ENCODE data around the gene GTF2E1.

DNA sequence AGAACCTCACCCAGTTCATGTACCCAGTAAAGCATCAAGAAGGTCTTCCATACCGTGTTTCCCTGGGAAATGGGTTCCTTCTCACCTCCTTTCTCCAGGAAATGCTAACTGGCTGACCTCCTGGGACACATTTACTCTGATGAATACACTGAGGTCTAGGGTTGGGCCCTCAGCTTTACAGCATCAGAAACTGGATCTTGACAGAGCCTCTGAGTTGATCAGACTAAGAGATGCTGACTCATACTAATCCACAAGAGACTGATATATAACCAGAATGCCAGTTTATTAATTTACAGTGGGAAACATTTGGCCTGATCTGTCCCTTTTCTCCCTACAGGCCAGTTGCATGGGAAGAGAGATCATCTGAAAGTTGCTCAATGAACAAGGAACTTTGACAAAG, 55.8 kb downstream of the GTF2E1 start:
- no peak for TF ChIP-seq POLR2A (IDR thresholded peaks at IDR 0.05; ENCODE audit: extremely low read depth, insufficient read length)
- TF ChIP-seq, protein P1, sequence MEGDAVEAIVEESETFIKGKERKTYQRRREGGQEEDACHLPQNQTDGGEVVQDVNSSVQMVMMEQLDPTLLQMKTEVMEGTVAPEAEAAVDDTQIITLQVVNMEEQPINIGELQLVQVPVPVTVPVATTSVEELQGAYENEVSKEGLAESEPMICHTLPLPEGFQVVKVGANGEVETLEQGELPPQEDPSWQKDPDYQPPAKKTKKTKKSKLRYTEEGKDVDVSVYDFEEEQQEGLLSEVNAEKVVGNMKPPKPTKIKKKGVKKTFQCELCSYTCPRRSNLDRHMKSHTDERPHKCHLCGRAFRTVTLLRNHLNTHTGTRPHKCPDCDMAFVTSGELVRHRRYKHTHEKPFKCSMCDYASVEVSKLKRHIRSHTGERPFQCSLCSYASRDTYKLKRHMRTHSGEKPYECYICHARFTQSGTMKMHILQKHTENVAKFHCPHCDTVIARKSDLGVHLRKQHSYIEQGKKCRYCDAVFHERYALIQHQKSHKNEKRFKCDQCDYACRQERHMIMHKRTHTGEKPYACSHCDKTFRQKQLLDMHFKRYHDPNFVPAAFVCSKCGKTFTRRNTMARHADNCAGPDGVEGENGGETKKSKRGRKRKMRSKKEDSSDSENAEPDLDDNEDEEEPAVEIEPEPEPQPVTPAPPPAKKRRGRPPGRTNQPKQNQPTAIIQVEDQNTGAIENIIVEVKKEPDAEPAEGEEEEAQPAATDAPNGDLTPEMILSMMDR (IDR thresholded peaks at IDR 0.05; ENCODE audit: low read depth, low read length) = no peak

Data from NB4 (cell line).